GM10248 (cell line): Measurements from ENCODE around the gene ZNF470.

Source experiments
- CTCF ChIA-PET: fragments of 300-600 bp; sonication (Branson Sonifier 250); formaldehyde crosslinking; extraction: SDS; loops from one replicate; lab custom pipeline; 2021; ENCODE audit warnings: antibody characterized with exemption; lab: Yijun Ruan, JAX
- POLR2A ChIA-PET: fragments of 350-650 bp; sonication (Branson Sonifier 250); formaldehyde crosslinking; extraction: SDS; loops from one replicate; lab custom pipeline; 2020; ENCODE audit warnings: antibody characterized with exemption; lab: Yijun Ruan, JAX
- DNase-seq: peaks from one replicate; pipeline ENCODE4 v3.0.0; 2012; ENCODE audit errors: extremely low spot score
- CTCF ChIP-seq: IDR thresholded peaks from 2 replicates; pipeline ENCODE4 v1.5.1; 2012; ENCODE audit warnings: mild to moderate bottlenecking, low read depth; ENCODE audit errors: extremely low read depth, missing control alignments, control extremely low read depth

Gene ZNF470

DNA sequence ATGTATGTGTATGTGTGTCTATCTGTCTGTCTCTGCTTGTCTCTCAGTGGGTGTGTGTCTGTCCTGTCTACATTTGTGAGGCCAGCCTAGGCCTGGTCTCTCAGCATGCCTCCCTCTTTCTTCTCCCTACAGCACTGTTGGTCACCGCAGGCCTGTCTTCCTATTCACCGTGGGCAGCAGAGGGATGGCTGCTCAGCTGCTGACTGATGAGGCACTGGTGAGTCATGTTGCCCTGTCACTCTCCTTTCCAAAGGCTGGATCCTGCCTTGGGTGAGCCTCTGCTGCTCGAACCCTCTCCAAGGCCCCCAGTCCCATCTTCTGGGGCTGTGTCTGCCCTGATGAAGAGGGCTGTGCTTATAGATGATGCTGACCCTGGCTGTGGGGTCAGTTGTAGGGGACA lies 34.1 kb downstream of the ZNF470 start:
- ChIA-PET CTCF (no interaction called here), POLR2A (no interaction called here)
- TF ChIP-seq CTCF: no peak
- DNase-seq: no peak

DNA sequence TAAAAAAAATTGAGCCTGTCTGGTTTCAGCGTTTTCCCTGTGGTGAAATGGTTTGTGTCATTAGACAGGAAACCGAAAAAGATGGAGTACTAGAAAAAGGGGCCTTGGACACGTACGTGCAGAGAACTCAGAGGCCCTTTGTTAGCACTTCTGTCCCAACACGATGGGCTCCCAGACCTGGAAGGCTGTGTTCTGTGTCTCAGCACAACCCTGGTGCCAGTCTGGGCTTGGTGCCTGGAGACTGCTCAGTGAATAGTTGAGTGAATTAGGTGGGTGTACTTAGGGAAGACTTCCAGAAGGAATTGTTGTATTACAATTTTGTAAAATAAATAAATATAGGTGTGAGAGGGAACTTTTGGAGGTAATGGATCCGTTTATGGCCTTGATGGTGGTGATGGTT lies 36.6 kb downstream of the ZNF470 start:
- POLR2A ChIA-PET: no interaction called here
- DNase-seq: no peak
- TF ChIP-seq CTCF: no peak
- CTCF ChIA-PET: interaction anchor here (1.3 kb wide), 1 partner anchor 10 kb away, joined by 6 read pairs; no protein-coding TSS in a partner anchor

GRCh38 chr19:56608274-56608964 lies 41.2 kb downstream of the ZNF470 start:
- no peak for TF ChIP-seq CTCF
- CTCF ChIA-PET: no interaction called here
- POLR2A ChIA-PET: no interaction called here
- no peak for DNase-seq

DNA sequence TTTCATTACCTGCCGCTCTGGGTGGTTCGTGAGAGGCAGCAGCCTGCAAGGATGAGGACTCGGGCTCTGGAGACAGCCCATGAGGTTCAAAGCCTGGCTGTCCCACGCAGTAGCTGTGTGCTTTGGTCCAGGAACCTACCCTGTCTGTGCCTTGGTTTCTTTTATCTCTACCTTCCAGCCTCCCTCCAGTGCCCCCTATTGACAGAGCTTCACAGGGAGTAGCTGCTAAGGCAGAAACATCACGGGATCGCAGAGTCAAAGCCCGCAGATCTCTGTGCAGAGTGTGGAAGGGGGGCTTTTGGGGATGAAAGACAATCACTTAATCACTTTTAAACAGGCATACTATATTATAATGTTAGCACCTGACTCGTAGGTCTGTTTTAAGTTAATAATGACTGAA lies 44.0 kb downstream of the ZNF470 start:
- POLR2A ChIA-PET: no interaction called here
- TF ChIP-seq CTCF: no peak
- no peak for DNase-seq
- CTCF ChIA-PET: no interaction called here

GRCh38 chr19:56612737-56613136 lies 45.5 kb downstream of the ZNF470 start:
- TF ChIP-seq CTCF: no peak
- ChIA-PET CTCF (no interaction called here), POLR2A (no interaction called here)
- no peak for DNase-seq

- ChIA-PET CTCF (interaction anchor here (1.6 kb wide), 1 partner anchor 9 kb away, joined by 6 read pairs; no protein-coding TSS in a partner anchor), POLR2A (no interaction called here)
- DNase-seq: no peak
- no peak for TF ChIP-seq CTCF
Observed at GRCh38 chr19:56613639-56614038, 46.4 kb downstream of the ZNF470 start.
